Trophoblast cell (in vitro differentiated cells and primary cell): ENCODE data around the gene CTIF.
A peak's percentile ranks its signal among the peaks of the same experiment; 100 is the strongest.

ENCODE experiments used
- DNase-seq, 2 donors: peaks; one replicate each; pipeline ENCODE4 v3.0.0-alpha.2; 2016
- H2AFZ ChIP-seq: 2 replicates; pipeline ENCODE4 v1.6.1; 2013; ENCODE audit warnings: low read length, moderate library complexity, mild to moderate bottlenecking; ENCODE audit not compliant: insufficient read depth, poor library complexity
- H2AK5ac ChIP-seq: 2 replicates; pipeline ENCODE4 v1.6.1; 2013; ENCODE audit warnings: mild to moderate bottlenecking, low read length
- H2BK120ac ChIP-seq: 2 replicates; pipeline ENCODE4 v1.6.1; 2013; ENCODE audit warnings: low read length, mild to moderate bottlenecking, moderate library complexity; ENCODE audit not compliant: insufficient read depth, poor library complexity
- H2BK12ac ChIP-seq: 2 replicates; pipeline ENCODE4 v1.6.1; 2013; ENCODE audit warnings: mild to moderate bottlenecking, low read length, moderate library complexity
- H2BK5ac ChIP-seq: 2 replicates; pipeline ENCODE4 v1.6.1; 2013; ENCODE audit warnings: low read length, low read depth, moderate library complexity, mild to moderate bottlenecking; ENCODE audit not compliant: poor library complexity
- H3K14ac ChIP-seq: 2 replicates; pipeline ENCODE4 v1.6.1; 2013; ENCODE audit warnings: mild to moderate bottlenecking, low read length
- H3K18ac ChIP-seq: 2 replicates; pipeline ENCODE4 v1.6.1; 2013; ENCODE audit warnings: mild to moderate bottlenecking, low read length
- H3K23ac ChIP-seq: 2 replicates; pipeline ENCODE4 v1.6.1; 2013; ENCODE audit warnings: low read length
- H3K27ac ChIP-seq: 2 replicates; pipeline ENCODE4 v1.5.1; 2013; ENCODE audit warnings: low read depth, mild to moderate bottlenecking, inconsistent platforms, low read length, moderate library complexity
- H3K27me3 ChIP-seq: 2 replicates; pipeline ENCODE4 v1.6.1; 2013; ENCODE audit warnings: inconsistent platforms, mild to moderate bottlenecking, low read length, moderate library complexity; ENCODE audit not compliant: insufficient read depth
- H3K36me3 ChIP-seq, 2 experiments: 1 replicate in 1 of 2; 2 replicates in 1 of 2; pipeline ENCODE4 v1.6.1; 2013; ENCODE audit warnings: low read length in 2 of 2, mild to moderate bottlenecking in 2 of 2, moderate library complexity in 1 of 2; ENCODE audit not compliant: insufficient read depth in 2 of 2, control insufficient read depth in 1 of 2
- H3K4ac ChIP-seq: 2 replicates; pipeline ENCODE4 v1.6.1; 2013; ENCODE audit warnings: low read depth, mild to moderate bottlenecking, low read length, moderate library complexity
- H3K4me1 ChIP-seq, 2 experiments: 1 replicate in 1 of 2; 2 replicates in 1 of 2; pipeline ENCODE4 v1.6.1; 2013; ENCODE audit warnings: low read length in 2 of 2, mild to moderate bottlenecking in 2 of 2, moderate library complexity in 1 of 2; ENCODE audit not compliant: insufficient read depth in 2 of 2, control insufficient read depth in 1 of 2
- H3K4me2 ChIP-seq: 2 replicates; pipeline ENCODE4 v1.6.1; 2013; ENCODE audit warnings: inconsistent platforms, mild to moderate bottlenecking, low read length, moderate library complexity
- H3K4me3 ChIP-seq: 2 replicates; pipeline ENCODE4 v1.5.1; 2013; ENCODE audit warnings: mild to moderate bottlenecking, low read depth, low read length, inconsistent platforms
- H3K79me1 ChIP-seq: one replicate; pipeline ENCODE4 v1.6.1; 2013; ENCODE audit warnings: low read length
- H3K79me2 ChIP-seq: 2 replicates; pipeline ENCODE4 v1.6.1; 2013; ENCODE audit warnings: low read length, mild to moderate bottlenecking; ENCODE audit not compliant: control insufficient read depth, insufficient read depth, poor library complexity
- H3K9ac ChIP-seq: 2 replicates; pipeline ENCODE4 v1.6.1; 2013; ENCODE audit warnings: mild to moderate bottlenecking, low read length
- H3K9me3 ChIP-seq: 2 replicates; pipeline ENCODE4 v1.6.1; 2013; ENCODE audit warnings: low read depth, mild to moderate bottlenecking, control low read depth, inconsistent platforms, low read length; ENCODE audit not compliant: insufficient read depth
- H4K12ac ChIP-seq: 2 replicates; pipeline ENCODE4 v1.6.1; 2013; ENCODE audit warnings: low read depth, mild to moderate bottlenecking, low read length, moderate library complexity
- H4K8ac ChIP-seq: 2 replicates; pipeline ENCODE4 v1.6.1; 2013; ENCODE audit warnings: low read depth, mild to moderate bottlenecking, low read length, moderate library complexity
- H4K91ac ChIP-seq: one replicate; pipeline ENCODE4 v1.6.1; 2013; ENCODE audit warnings: low read depth, mild to moderate bottlenecking, low read length, moderate library complexity
- WGBS: extraction: QIAGEN DNeasy Blood & Tissue Kit; methylation state at CpG from one replicate; pipeline ENCODE4 v1.1.7; 2013; ENCODE audit warnings: missing lambda C conversion rate; ENCODE audit not compliant: insufficient read length, insufficient coverage; ENCODE audit errors: extremely low coverage; 5-methylcytosine and 5-hydroxymethylcytosine counted together

CTIF gene

DNA sequence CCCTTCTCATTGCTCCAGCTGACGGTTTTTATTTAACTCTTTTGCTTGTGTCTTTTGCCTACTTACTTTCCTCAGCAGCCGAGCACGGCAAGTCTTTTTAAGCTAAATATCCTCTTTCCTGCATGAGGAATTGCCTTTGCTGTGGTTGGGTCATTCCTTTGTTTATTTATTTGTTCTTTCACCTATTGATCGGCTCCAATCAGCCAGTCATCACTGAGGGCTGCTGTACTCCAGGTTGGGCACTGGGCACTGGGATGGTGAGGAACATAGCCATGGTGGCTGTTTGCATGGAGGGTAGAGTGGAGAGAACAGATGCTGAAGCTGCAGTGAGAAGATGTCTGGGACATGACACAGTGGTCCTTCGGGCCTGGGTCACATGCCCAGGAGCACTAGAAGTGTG is 105.2 kb downstream of the CTIF start:
- Histone ChIP-seq H3K4ac (no peak overlapping the region), H3K4me3 (no peak overlapping the region), H4K12ac (no peak overlapping the region), H3K36me3 (peaks cover 0 to 9% of the 10 kb centered on the region in 2 experiments), H4K8ac (no peak overlapping the region), H2BK5ac (no peak overlapping the region), H2BK12ac (no peak overlapping the region), H3K79me1 (no peaks in the 10 kb centered on the region), H3K9ac (no peak overlapping the region), H3K18ac (no peak overlapping the region), H3K14ac (no peak overlapping the region), H2BK120ac (no peak overlapping the region), H3K23ac (no peak overlapping the region), H3K27ac (no peak overlapping the region), H3K27me3 (no peaks in the 10 kb centered on the region), H3K9me3 (peaks cover 2% of the 10 kb centered on the region), H3K4me2 (no peak overlapping the region), H3K79me2 (no peaks in the 10 kb centered on the region), H3K4me1 (peaks cover 3 to 7% of the 10 kb centered on the region in 2 experiments), H4K91ac (no peak overlapping the region), H2AK5ac (no peak overlapping the region), H2AFZ (no peak overlapping the region)
- no peak for DNase-seq
- no CpG with 5 or more reads among the region's 5 CpGs for WGBS

DNA sequence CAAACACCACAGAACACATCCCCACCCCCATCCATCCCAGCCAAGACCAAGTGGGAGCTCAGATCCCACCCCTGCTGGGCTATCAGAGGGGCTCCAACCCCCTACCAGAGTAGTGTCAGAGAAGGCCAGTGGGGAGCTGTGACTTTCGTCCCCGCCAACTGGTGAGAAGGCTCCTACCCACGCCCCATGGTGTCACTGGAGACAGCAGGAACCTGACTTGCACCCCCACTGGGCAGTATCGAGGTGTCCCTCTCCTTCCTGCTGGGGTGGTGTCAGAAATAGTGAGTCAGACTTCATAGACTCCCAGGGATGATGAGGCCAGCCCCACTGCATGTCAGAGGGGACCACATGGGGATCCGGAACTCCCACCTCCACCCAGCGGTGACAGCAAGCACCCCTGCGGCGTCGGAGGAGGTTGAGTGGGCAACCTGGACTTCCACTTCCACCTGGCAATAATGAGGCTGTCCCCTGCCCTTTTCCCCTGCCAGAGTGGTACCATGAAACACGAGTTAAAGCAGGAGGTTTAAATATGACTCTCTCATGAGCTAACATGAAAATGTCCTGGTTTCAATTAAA is 106.7 kb downstream of the CTIF start:
- H3K4me2 ChIP-seq, result no peak overlapping the region
- H3K14ac ChIP-seq, result no peak overlapping the region
- H2BK120ac ChIP-seq, result no peak overlapping the region
- H3K4me3 ChIP-seq, result no peak overlapping the region
- peaks cover 3 to 9% of the 10 kb centered on the region in 2 experiments for H3K4me1 ChIP-seq
- H3K27me3 ChIP-seq, result no peaks in the 10 kb centered on the region
- no peak overlapping the region for H3K4ac ChIP-seq
- H3K23ac ChIP-seq, result no peak overlapping the region
- peak overlapping the region; percentile 14 for H3K9ac ChIP-seq
- H3K27ac ChIP-seq, result no peak overlapping the region
- H2BK5ac ChIP-seq, result no peak overlapping the region
- H2BK12ac ChIP-seq, result no peak overlapping the region
- no peak overlapping the region for H4K91ac ChIP-seq
- no peak for DNase-seq
- no peak overlapping the region for H4K8ac ChIP-seq
- no peaks in the 10 kb centered on the region for H3K79me1 ChIP-seq
- no peak overlapping the region for H2AFZ ChIP-seq
- H3K9me3 ChIP-seq, result peaks cover 2% of the 10 kb centered on the region
- no peaks in the 10 kb centered on the region for H3K79me2 ChIP-seq
- WGBS, result no CpG with 5 or more reads among the region's 10 CpGs
- no peak overlapping the region for H3K18ac ChIP-seq
- no peak overlapping the region for H4K12ac ChIP-seq
- peaks cover 0 to 4% of the 10 kb centered on the region in 2 experiments for H3K36me3 ChIP-seq
- no peak overlapping the region for H2AK5ac ChIP-seq

DNA sequence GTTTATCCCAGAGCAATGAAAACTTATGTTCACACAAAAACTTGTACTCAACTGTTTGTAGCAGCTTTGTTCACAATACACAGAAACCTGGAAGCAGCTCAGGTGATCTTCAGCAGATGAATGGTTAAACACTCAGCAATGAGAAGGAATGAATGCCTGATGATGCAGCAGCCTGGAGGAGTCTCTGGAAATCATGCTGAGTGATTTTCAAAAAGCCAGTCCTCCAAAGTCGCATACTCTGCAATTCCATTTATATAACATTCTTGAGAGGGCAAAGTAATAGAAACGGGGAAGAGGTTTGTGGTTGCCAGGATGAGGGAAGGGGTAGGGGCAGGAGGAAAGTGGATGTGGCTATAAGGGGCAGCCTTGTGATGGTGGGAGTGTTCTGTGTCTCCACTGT is 108.1 kb downstream of the CTIF start:
- Histone ChIP-seq H4K91ac (no peak overlapping the region), H3K23ac (no peak overlapping the region), H4K8ac (no peak overlapping the region), H3K9me3 (peaks cover 2% of the 10 kb centered on the region), H3K14ac (no peak overlapping the region), H2BK120ac (no peak overlapping the region), H3K9ac (no peak overlapping the region), H2BK12ac (no peak overlapping the region), H3K4me3 (no peak overlapping the region), H3K4me2 (no peak overlapping the region), H3K79me2 (no peaks in the 10 kb centered on the region), H2AFZ (no peak overlapping the region), H3K18ac (no peak overlapping the region), H2AK5ac (no peak overlapping the region), H2BK5ac (no peak overlapping the region), H3K27me3 (no peaks in the 10 kb centered on the region), H3K79me1 (no peaks in the 10 kb centered on the region), H3K27ac (no peak overlapping the region), H3K4me1 (peaks cover 3 to 9% of the 10 kb centered on the region in 2 experiments), H4K12ac (no peak overlapping the region), H3K4ac (no peak overlapping the region), H3K36me3 (peaks cover 0 to 4% of the 10 kb centered on the region in 2 experiments)
- WGBS, result no CpG with 5 or more reads among the region's 2 CpGs
- no peak for DNase-seq

DNA sequence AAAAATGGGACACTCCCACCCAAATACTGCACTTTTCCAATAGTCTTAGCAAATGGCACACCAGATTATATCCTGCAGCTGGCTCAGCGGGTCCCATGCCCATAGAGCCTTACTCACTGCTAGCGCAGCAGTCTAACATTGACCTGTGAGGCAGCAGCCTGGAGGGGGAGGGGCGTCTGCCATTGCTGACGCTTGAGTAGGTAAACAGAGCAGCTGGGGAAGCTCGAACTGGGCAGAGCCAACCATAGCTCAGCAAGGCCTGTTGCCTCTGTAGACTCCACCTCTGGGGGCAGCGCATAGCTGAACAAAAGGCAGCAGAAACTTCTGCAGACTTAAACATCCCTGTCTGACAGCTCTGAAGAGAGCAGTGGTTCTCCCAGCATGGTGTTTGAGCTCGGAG is 110.4 kb downstream of the CTIF start:
- no peak overlapping the region for H3K9ac ChIP-seq
- no peaks in the 10 kb centered on the region for H3K79me2 ChIP-seq
- peaks cover 0 to 2% of the 10 kb centered on the region in 2 experiments for H3K36me3 ChIP-seq
- H3K14ac ChIP-seq, result no peak overlapping the region
- no peak overlapping the region for H2AFZ ChIP-seq
- no peak overlapping the region for H2BK12ac ChIP-seq
- H4K91ac ChIP-seq, result no peak overlapping the region
- no peaks in the 10 kb centered on the region for H3K27me3 ChIP-seq
- no peak overlapping the region for H3K18ac ChIP-seq
- H3K4me2 ChIP-seq, result no peak overlapping the region
- H4K12ac ChIP-seq, result no peak overlapping the region
- no CpG with 5 or more reads among the region's 7 CpGs for WGBS
- no peak overlapping the region for H3K4me3 ChIP-seq
- no peak overlapping the region for H2AK5ac ChIP-seq
- peaks cover 2% of the 10 kb centered on the region for H3K9me3 ChIP-seq
- no peak overlapping the region for H2BK120ac ChIP-seq
- no peak overlapping the region for H2BK5ac ChIP-seq
- no peaks in the 10 kb centered on the region for H3K79me1 ChIP-seq
- no peak overlapping the region for H3K27ac ChIP-seq
- H3K4me1 ChIP-seq, result peaks cover 0 to 6% of the 10 kb centered on the region in 2 experiments
- H3K4ac ChIP-seq, result no peak overlapping the region
- no peak overlapping the region for H4K8ac ChIP-seq
- no peak for DNase-seq
- no peak overlapping the region for H3K23ac ChIP-seq
